Neuronal stem cell (in vitro differentiated cells): ENCODE data around the gene A4GALT.

ENCODE experiments used
- DNase-seq: peaks from one replicate; pipeline ENCODE4 v3.0.0-alpha.2; 2013; ENCODE audit warnings: low spot score
- H2AFZ ChIP-seq: one replicate; pipeline ENCODE4 v1.6.1; 2013; ENCODE audit warnings: mild to moderate bottlenecking, low read length, inconsistent platforms
- H2AK5ac ChIP-seq: 2 replicates; pipeline ENCODE4 v1.6.1; 2013; ENCODE audit warnings: low read depth, mild to moderate bottlenecking, inconsistent platforms, low read length, moderate library complexity, mixed read lengths
- H2BK120ac ChIP-seq: 2 replicates; pipeline ENCODE4 v1.6.1; 2013; ENCODE audit warnings: low read depth, mild to moderate bottlenecking, inconsistent platforms, low read length, moderate library complexity, mixed read lengths
- H2BK12ac ChIP-seq: one replicate; pipeline ENCODE4 v1.6.1; 2013; ENCODE audit warnings: low read length, inconsistent platforms
- H2BK15ac ChIP-seq: 2 replicates; pipeline ENCODE4 v1.6.1; 2013; ENCODE audit warnings: mild to moderate bottlenecking, low read length, inconsistent platforms, mixed read lengths
- H2BK5ac ChIP-seq: one replicate; pipeline ENCODE4 v1.6.1; 2013; ENCODE audit warnings: inconsistent platforms, mild to moderate bottlenecking, low read length, moderate library complexity
- H3K14ac ChIP-seq: one replicate; pipeline ENCODE4 v1.6.1; 2013; ENCODE audit warnings: low read length, inconsistent platforms
- H3K18ac ChIP-seq: 2 replicates; pipeline ENCODE4 v1.6.1; 2013; ENCODE audit warnings: low read length, inconsistent platforms
- H3K23ac ChIP-seq: 2 replicates; pipeline ENCODE4 v1.6.1; 2013; ENCODE audit warnings: low read depth, mild to moderate bottlenecking, mixed read lengths, low read length, inconsistent platforms; ENCODE audit not compliant: poor library complexity
- H3K27ac ChIP-seq: replicated peaks from 3 replicates; pipeline ENCODE4 v1.5.1; 2013; ENCODE audit warnings: low read length, inconsistent platforms
- H3K27me3 ChIP-seq, 3 experiments: 2 replicates each; pipeline ENCODE4 v1.6.1; 2013; ENCODE audit warnings: low read length in 3 of 3, mild to moderate bottlenecking in 2 of 3, inconsistent platforms in 1 of 3, low read depth in 1 of 3, mixed read lengths in 1 of 3, moderate library complexity in 1 of 3; ENCODE audit not compliant: control insufficient read depth in 3 of 3, insufficient read depth in 3 of 3
- H3K36me3 ChIP-seq, 2 donors: replicated peaks in 1 of 2; 2 replicates each; pipeline ENCODE4 v1.6.1; 2013; ENCODE audit warnings: low read length in 2 of 2; ENCODE audit not compliant: control insufficient read depth in 2 of 2, insufficient read depth in 2 of 2
- H3K4ac ChIP-seq: 2 replicates; pipeline ENCODE4 v1.6.1; 2013; ENCODE audit warnings: inconsistent platforms, mild to moderate bottlenecking, low read length, moderate library complexity
- H3K4me1 ChIP-seq, 2 donors: 1 replicate in 1 of 2; 2 replicates in 1 of 2; pipeline ENCODE4 v1.6.1; 2013; ENCODE audit warnings: low read length in 2 of 2, low read depth in 1 of 2; ENCODE audit not compliant: control insufficient read depth in 2 of 2, insufficient read depth in 1 of 2
- H3K4me2 ChIP-seq: one replicate; pipeline ENCODE4 v1.6.1; 2013; ENCODE audit warnings: mild to moderate bottlenecking, low read length, inconsistent platforms; ENCODE audit not compliant: insufficient read depth, poor library complexity, severe bottlenecking
- H3K4me3 ChIP-seq, 2 donors: 2 replicates each; pipeline ENCODE4 v1.5.1; 2013; ENCODE audit warnings: low read length in 2 of 2, mild to moderate bottlenecking in 2 of 2, inconsistent platforms in 1 of 2, moderate library complexity in 1 of 2
- H3K79me1 ChIP-seq: one replicate; pipeline ENCODE4 v1.6.1; 2013; ENCODE audit warnings: low read depth, mild to moderate bottlenecking, inconsistent platforms, low read length, moderate library complexity
- H3K9ac ChIP-seq: one replicate; pipeline ENCODE4 v1.6.1; 2013; ENCODE audit warnings: mild to moderate bottlenecking, low read depth, low read length, inconsistent platforms; ENCODE audit not compliant: poor library complexity
- H3K9me3 ChIP-seq, 2 donors: replicated peaks in 1 of 2; 2 replicates each; pipeline versions ENCODE3 to v1.6.1; 2013; ENCODE audit warnings: low read length in 2 of 2, mild to moderate bottlenecking in 2 of 2, inconsistent platforms in 1 of 2, low read depth in 1 of 2, mixed read lengths in 1 of 2, moderate library complexity in 1 of 2; ENCODE audit not compliant: control insufficient read depth in 2 of 2, insufficient read depth in 1 of 2
- H4K8ac ChIP-seq: one replicate; pipeline ENCODE4 v1.6.1; 2013; ENCODE audit warnings: low read depth, mild to moderate bottlenecking, inconsistent platforms, low read length, moderate library complexity
- H4K91ac ChIP-seq: one replicate; pipeline ENCODE4 v1.6.1; 2013; ENCODE audit warnings: low read length, low read depth, mild to moderate bottlenecking, inconsistent platforms; ENCODE audit not compliant: poor library complexity
- WGBS, 2 donors: extraction: QIAGEN DNeasy Blood & Tissue Kit; methylation state at CpG; one replicate each; pipeline ENCODE4 v1.1.7; 2013; ENCODE audit warnings: missing lambda C conversion rate in 2 of 2, mixed read lengths in 1 of 2; ENCODE audit not compliant: insufficient read length in 2 of 2, insufficient replicate concordance in 1 of 2; ENCODE audit errors: extremely low coverage in 2 of 2; 5-methylcytosine and 5-hydroxymethylcytosine counted together

A4GALT gene

GRCh38 chr22:42721045-42721434 lies 370 bp upstream of the A4GALT start:
- Histone ChIP-seq H3K14ac (no peak overlapping the region), H2AK5ac (no peak overlapping the region), H2AFZ (peak overlapping the region; percentile 87), H3K4me3 (peak overlapping the region in 1 of 2 donors; percentile 74), H3K18ac (peak overlapping the region; percentile 5), H3K27ac (no peak overlapping the region), H3K36me3 (no peaks in the 10 kb centered on the region), H3K79me1 (no peaks in the 10 kb centered on the region), H2BK5ac (no peak overlapping the region), H3K27me3 (peaks cover 8 to 71% (median 29%) of the 10 kb centered on the region in 3 experiments), H2BK12ac (no peak overlapping the region), H3K4me1 (peaks cover 3 to 7% of the 10 kb centered on the region in 2 donors), H2BK120ac (no peak overlapping the region), H3K23ac (no peak overlapping the region), H4K8ac (no peak overlapping the region), H3K9me3 (no peaks in the 10 kb centered on the region), H4K91ac (no peak overlapping the region), H3K9ac (peak overlapping the region; percentile 78), H2BK15ac (no peak overlapping the region), H3K4ac (no peak overlapping the region), H3K4me2 (peak overlapping the region; percentile 97)
- no peak for DNase-seq
- no CpG with 5 or more reads among the region's 22 CpGs for WGBS, 2 donors

- Histone ChIP-seq H3K27me3 (peaks cover 8 to 69% (median 29%) of the 10 kb centered on the region in 3 experiments), H2AK5ac (peak overlapping the region; percentile 59), H3K27ac (no peak overlapping the region), H3K4ac (no peak overlapping the region), H2BK5ac (peak overlapping the region; percentile 90), H3K4me1 (peaks cover 3 to 7% of the 10 kb centered on the region in 2 donors), H3K23ac (peak overlapping the region; percentile 91), H2BK15ac (peak overlapping the region; percentile 85), H3K9ac (peak overlapping the region; percentile 88), H3K36me3 (no peaks in the 10 kb centered on the region), H3K14ac (peak overlapping the region; percentile 39), H4K8ac (peak overlapping the region; percentile 4), H3K79me1 (no peaks in the 10 kb centered on the region), H2BK12ac (peak overlapping the region; percentile 94), H3K4me2 (peak overlapping the region; percentile 97), H3K18ac (peak overlapping the region; percentile 89), H3K9me3 (no peaks in the 10 kb centered on the region), H2BK120ac (peak overlapping the region; percentile 98), H3K4me3 (peak overlapping the region in 1 of 2 donors; percentile 86), H4K91ac (no peak overlapping the region), H2AFZ (peak overlapping the region; percentile 87)
- WGBS, 2 donors = no CpG with 5 or more reads among the region's 37 CpGs
- no peak for DNase-seq
Observed at GRCh38 chr22:42719656-42720262, 911 bp downstream of the A4GALT start.

GRCh38 chr22:42719133-42719532 lies 1.5 kb downstream of the A4GALT start:
- no peak overlapping the region for H3K9ac ChIP-seq
- no peak overlapping the region for H3K23ac ChIP-seq
- peaks cover 3 to 7% of the 10 kb centered on the region in 2 donors for H3K4me1 ChIP-seq
- no peak overlapping the region for H3K27ac ChIP-seq
- no peak overlapping the region for H2BK12ac ChIP-seq
- no peak overlapping the region for H3K18ac ChIP-seq
- no peak overlapping the region for H4K91ac ChIP-seq
- no CpG with 5 or more reads among the region's 2 CpGs for WGBS, 2 donors
- H3K4me3 ChIP-seq = no peak overlapping the region
- H3K9me3 ChIP-seq = no peaks in the 10 kb centered on the region
- no peaks in the 10 kb centered on the region for H3K79me1 ChIP-seq
- peaks cover 8 to 69% (median 29%) of the 10 kb centered on the region in 3 experiments for H3K27me3 ChIP-seq
- no peak overlapping the region for H4K8ac ChIP-seq
- H2AFZ ChIP-seq = no peak overlapping the region
- no peak overlapping the region for H3K14ac ChIP-seq
- no peak overlapping the region for H2BK120ac ChIP-seq
- H2BK5ac ChIP-seq = no peak overlapping the region
- no peak overlapping the region for H3K4me2 ChIP-seq
- H3K4ac ChIP-seq = no peak overlapping the region
- DNase-seq = no peak
- peak overlapping the region; percentile 59 for H2AK5ac ChIP-seq
- peak overlapping the region; percentile 3 for H2BK15ac ChIP-seq
- H3K36me3 ChIP-seq = no peaks in the 10 kb centered on the region

- DNase-seq = no peak
- H3K79me1 ChIP-seq = no peaks in the 10 kb centered on the region
- no peak overlapping the region for H2BK5ac ChIP-seq
- no peak overlapping the region for H4K91ac ChIP-seq
- H3K14ac ChIP-seq = no peak overlapping the region
- no peak overlapping the region for H3K4me3 ChIP-seq
- H2AFZ ChIP-seq = no peak overlapping the region
- no peaks in the 10 kb centered on the region for H3K36me3 ChIP-seq
- no peak overlapping the region for H3K23ac ChIP-seq
- H2BK15ac ChIP-seq = no peak overlapping the region
- no peak overlapping the region for H3K27ac ChIP-seq
- peak overlapping the region; percentile 61 for H2AK5ac ChIP-seq
- H2BK12ac ChIP-seq = no peak overlapping the region
- no peak overlapping the region for H3K18ac ChIP-seq
- peaks cover 8 to 62% (median 29%) of the 10 kb centered on the region in 3 experiments for H3K27me3 ChIP-seq
- H3K9ac ChIP-seq = no peak overlapping the region
- H3K9me3 ChIP-seq = no peaks in the 10 kb centered on the region
- H3K4me2 ChIP-seq = no peak overlapping the region
- H3K4me1 ChIP-seq = peaks cover 3 to 6% of the 10 kb centered on the region in 2 donors
- no peak overlapping the region for H4K8ac ChIP-seq
- no peak overlapping the region for H3K4ac ChIP-seq
- WGBS, 2 donors = 100% methylated on average over 2 of the region's 8 CpGs; no CpG with 5 or more reads in 1 of the 2 donors
- no peak overlapping the region for H2BK120ac ChIP-seq
Observed at GRCh38 chr22:42717197-42717928, 3.3 kb downstream of the A4GALT start.
